Stimulated activated CD8-positive, alpha-beta memory T cell treated with anti-CD3 and anti-CD28 coated beads, Interleukin-15, amount 100 ng/mL, for 24 hours (primary cell): ENCODE results near the gene LENG1.
"Not testable (repeated sequence)": the region's sequence is repeated elsewhere in the genome, so short reads cannot be mapped to it uniquely, and the experiment has no call there.

Source experiments
- DNase-seq: peaks from one replicate; pipeline ENCODE4 v3.0.0-alpha.2; 2020; ENCODE audit warnings: low read depth

LENG1 gene

GRCh38 chr19:54159352-54160181, at the start of gene LENG1:
Gene LENG1 (minus strand): TSS chr19:54159721. CDS start chr19:54159695, 26 bp downstream.
- peak; percentile 78 for DNase-seq

GRCh38 chr19:54208784-54209057, 49.2 kb upstream of the LENG1 start:
- no peak for DNase-seq

- no peak for DNase-seq
Observed at GRCh38 chr19:54207983-54208783, 48.7 kb upstream of the LENG1 start.

GRCh38 chr19:54207676-54207982, 48.1 kb upstream of the LENG1 start:
- no peak for DNase-seq

- DNase-seq: not testable (repeated sequence)
Observed at GRCh38 chr19:54207193-54207592, 47.7 kb upstream of the LENG1 start.

- no peak for DNase-seq
Observed at GRCh38 chr19:54206831-54207177, 47.3 kb upstream of the LENG1 start.

- no peak for DNase-seq
Observed at GRCh38 chr19:54206030-54206830, 46.7 kb upstream of the LENG1 start.

GRCh38 chr19:54204767-54205468, 45.4 kb upstream of the LENG1 start:
- DNase-seq: no peak

GRCh38 chr19:54203151-54203611, 43.7 kb upstream of the LENG1 start:
- no peak for DNase-seq

GRCh38 chr19:54201980-54202379, 42.5 kb upstream of the LENG1 start:
- DNase-seq: no peak

GRCh38 chr19:54201172-54201701, 41.7 kb upstream of the LENG1 start:
- no peak for DNase-seq

GRCh38 chr19:54199401-54199800, 39.9 kb upstream of the LENG1 start:
- DNase-seq: no peak

- no peak for DNase-seq
Observed at GRCh38 chr19:54197121-54197520, 37.6 kb upstream of the LENG1 start.

GRCh38 chr19:54196536-54196935, 37.0 kb upstream of the LENG1 start:
- DNase-seq: no peak

GRCh38 chr19:54194463-54194862, 34.9 kb upstream of the LENG1 start:
- DNase-seq: not testable (repeated sequence)

GRCh38 chr19:54193011-54193410, 33.5 kb upstream of the LENG1 start:
- DNase-seq: no peak

- DNase-seq: no peak
Observed at GRCh38 chr19:54191811-54192453, 32.4 kb upstream of the LENG1 start.

GRCh38 chr19:54191011-54191810, 31.7 kb upstream of the LENG1 start, which contains the start of gene TSEN34:
Gene TSEN34 (plus strand): TSS chr19:54191308. CDS start chr19:54191365, 57 bp downstream.
- peak; percentile 75 for DNase-seq

- DNase-seq: peak; percentile 97
Observed at GRCh38 chr19:54190503-54191010, 31.0 kb upstream of the LENG1 start.
